HL-60 (cell line): ENCODE measurements around the gene SPTBN1.

Experiments used
- GABPA ChIP-seq: IDR thresholded peaks from 2 replicates; pipeline ENCODE4 v1.6.1; 2012; ENCODE audit warnings: low read depth
- POLR2AphosphoS5 ChIP-seq: IDR thresholded peaks from 2 replicates; pipeline ENCODE4 v1.6.1; 2012; ENCODE audit warnings: low read depth
- TF ChIP-seq, protein P1 (sequence below): IDR thresholded peaks from one replicate; pipeline ENCODE4 v1.5.1; 2011; ENCODE audit warnings: low read length, control low read depth, inconsistent platforms; ENCODE audit not compliant: insufficient read depth
- TF ChIP-seq, protein P2 (sequence below): IDR thresholded peaks from 2 replicates; pipeline ENCODE4 v1.6.1; 2012; ENCODE audit warnings: low read depth; ENCODE audit not compliant: insufficient replicate concordance

DNA sequence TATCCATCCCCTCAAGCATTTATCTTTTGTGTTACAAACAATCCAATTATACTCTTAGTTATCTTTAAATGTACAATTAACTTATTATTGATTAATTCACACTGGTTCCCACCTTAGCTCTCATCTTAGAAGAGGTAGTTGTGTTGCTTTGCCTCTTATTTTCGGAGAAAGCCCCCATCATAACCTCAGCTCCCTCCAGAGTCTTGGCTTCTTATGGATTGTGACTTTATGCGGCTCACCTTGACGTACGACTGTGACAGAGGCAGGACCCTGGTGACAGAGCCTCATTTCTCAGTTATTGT is 132.9 kb downstream of the SPTBN1 start:
- TF ChIP-seq, protein P1, sequence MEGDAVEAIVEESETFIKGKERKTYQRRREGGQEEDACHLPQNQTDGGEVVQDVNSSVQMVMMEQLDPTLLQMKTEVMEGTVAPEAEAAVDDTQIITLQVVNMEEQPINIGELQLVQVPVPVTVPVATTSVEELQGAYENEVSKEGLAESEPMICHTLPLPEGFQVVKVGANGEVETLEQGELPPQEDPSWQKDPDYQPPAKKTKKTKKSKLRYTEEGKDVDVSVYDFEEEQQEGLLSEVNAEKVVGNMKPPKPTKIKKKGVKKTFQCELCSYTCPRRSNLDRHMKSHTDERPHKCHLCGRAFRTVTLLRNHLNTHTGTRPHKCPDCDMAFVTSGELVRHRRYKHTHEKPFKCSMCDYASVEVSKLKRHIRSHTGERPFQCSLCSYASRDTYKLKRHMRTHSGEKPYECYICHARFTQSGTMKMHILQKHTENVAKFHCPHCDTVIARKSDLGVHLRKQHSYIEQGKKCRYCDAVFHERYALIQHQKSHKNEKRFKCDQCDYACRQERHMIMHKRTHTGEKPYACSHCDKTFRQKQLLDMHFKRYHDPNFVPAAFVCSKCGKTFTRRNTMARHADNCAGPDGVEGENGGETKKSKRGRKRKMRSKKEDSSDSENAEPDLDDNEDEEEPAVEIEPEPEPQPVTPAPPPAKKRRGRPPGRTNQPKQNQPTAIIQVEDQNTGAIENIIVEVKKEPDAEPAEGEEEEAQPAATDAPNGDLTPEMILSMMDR, result no peak
- TF ChIP-seq GABPA, result no peak
- no peak for TF ChIP-seq POLR2AphosphoS5
- TF ChIP-seq, protein P2, sequence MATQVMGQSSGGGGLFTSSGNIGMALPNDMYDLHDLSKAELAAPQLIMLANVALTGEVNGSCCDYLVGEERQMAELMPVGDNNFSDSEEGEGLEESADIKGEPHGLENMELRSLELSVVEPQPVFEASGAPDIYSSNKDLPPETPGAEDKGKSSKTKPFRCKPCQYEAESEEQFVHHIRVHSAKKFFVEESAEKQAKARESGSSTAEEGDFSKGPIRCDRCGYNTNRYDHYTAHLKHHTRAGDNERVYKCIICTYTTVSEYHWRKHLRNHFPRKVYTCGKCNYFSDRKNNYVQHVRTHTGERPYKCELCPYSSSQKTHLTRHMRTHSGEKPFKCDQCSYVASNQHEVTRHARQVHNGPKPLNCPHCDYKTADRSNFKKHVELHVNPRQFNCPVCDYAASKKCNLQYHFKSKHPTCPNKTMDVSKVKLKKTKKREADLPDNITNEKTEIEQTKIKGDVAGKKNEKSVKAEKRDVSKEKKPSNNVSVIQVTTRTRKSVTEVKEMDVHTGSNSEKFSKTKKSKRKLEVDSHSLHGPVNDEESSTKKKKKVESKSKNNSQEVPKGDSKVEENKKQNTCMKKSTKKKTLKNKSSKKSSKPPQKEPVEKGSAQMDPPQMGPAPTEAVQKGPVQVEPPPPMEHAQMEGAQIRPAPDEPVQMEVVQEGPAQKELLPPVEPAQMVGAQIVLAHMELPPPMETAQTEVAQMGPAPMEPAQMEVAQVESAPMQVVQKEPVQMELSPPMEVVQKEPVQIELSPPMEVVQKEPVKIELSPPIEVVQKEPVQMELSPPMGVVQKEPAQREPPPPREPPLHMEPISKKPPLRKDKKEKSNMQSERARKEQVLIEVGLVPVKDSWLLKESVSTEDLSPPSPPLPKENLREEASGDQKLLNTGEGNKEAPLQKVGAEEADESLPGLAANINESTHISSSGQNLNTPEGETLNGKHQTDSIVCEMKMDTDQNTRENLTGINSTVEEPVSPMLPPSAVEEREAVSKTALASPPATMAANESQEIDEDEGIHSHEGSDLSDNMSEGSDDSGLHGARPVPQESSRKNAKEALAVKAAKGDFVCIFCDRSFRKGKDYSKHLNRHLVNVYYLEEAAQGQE, result no peak
